HG03575 (cell line): ENCODE measurements around the gene SLU7.

ENCODE experiments used
- ATAC-seq: cut with Tn5 transposase; IDR thresholded peaks from one replicate; pipeline ENCODE4 v1.9.1; 2021; ENCODE audit not compliant: unreplicated experiment, insufficient number of reproducible peaks, low FRiP score; ENCODE audit errors: extremely low read depth

SLU7 gene

GRCh38 chr5:160375701-160376100 lies 43.2 kb downstream of the SLU7 start:
- ATAC-seq = no peak

GRCh38 chr5:160375166-160375565 lies 43.7 kb downstream of the SLU7 start:
- no peak for ATAC-seq

- no peak for ATAC-seq
These were observed 47.6 kb downstream of the SLU7 start for GRCh38 chr5:160371294-160371693.

- no peak for ATAC-seq
These were observed 48.2 kb downstream of the SLU7 start for GRCh38 chr5:160370713-160371034.

- no peak for ATAC-seq
These were observed 48.7 kb downstream of the SLU7 start, which contains the start of gene C1QTNF2 for GRCh38 chr5:160369990-160370712. C1QTNF2 (minus strand) TSS chr5:160370626; CDS start chr5:160355011, 15,615 bp downstream.

GRCh38 chr5:160367885-160368284 lies 51.0 kb downstream of the SLU7 start:
- no peak for ATAC-seq

- no peak for ATAC-seq
These were observed 51.6 kb downstream of the SLU7 start for GRCh38 chr5:160367261-160367660.

GRCh38 chr5:160366230-160366629 lies 52.7 kb downstream of the SLU7 start:
- ATAC-seq = no peak

- ATAC-seq = no peak
These were observed 55.1 kb downstream of the SLU7 start for GRCh38 chr5:160363660-160364395.

- ATAC-seq = no peak
These were observed 55.7 kb downstream of the SLU7 start for GRCh38 chr5:160363211-160363610.

GRCh38 chr5:160361624-160362228 lies 57.2 kb downstream of the SLU7 start:
- ATAC-seq = no peak

GRCh38 chr5:160360310-160360709 lies 58.6 kb downstream of the SLU7 start:
- no peak for ATAC-seq

GRCh38 chr5:160359816-160360215 lies 59.1 kb downstream of the SLU7 start:
- no peak for ATAC-seq

GRCh38 chr5:160359242-160359641 lies 59.6 kb downstream of the SLU7 start:
- ATAC-seq = no peak

GRCh38 chr5:160357861-160358411 lies 60.9 kb downstream of the SLU7 start:
- ATAC-seq = no peak

GRCh38 chr5:160357394-160357793 lies 61.5 kb downstream of the SLU7 start:
- ATAC-seq = no peak

GRCh38 chr5:160356550-160357347 lies 62.1 kb downstream of the SLU7 start:
- ATAC-seq = no peak

- ATAC-seq = no peak
These were observed 64.2 kb downstream of the SLU7 start for GRCh38 chr5:160354666-160355065.

GRCh38 chr5:160353379-160353778 lies 65.5 kb downstream of the SLU7 start:
- ATAC-seq = no peak
